Activated CD8-positive, alpha-beta memory T cell treated with anti-CD3 and anti-CD28 coated beads for 36 hours (primary cell): ENCODE measurements around the gene SHLD1. TPM values are rescaled to one million over a fixed set of nuclear protein-coding genes. Genes with fewer than 3 reads are reported as not detected.
"Not testable (repeated sequence)": the region's sequence is repeated elsewhere in the genome, so short reads cannot be mapped to it uniquely, and the experiment has no call there.

Source experiments
- CTCF ChIA-PET: fragments of 350-600 bp; sonication (Branson Sonifier 250); formaldehyde crosslinking; loops from one replicate; lab custom pipeline; 2021; ENCODE audit warnings: antibody characterized with exemption; lab: Charles Lee
- POLR2A ChIA-PET: fragments of 350-600 bp; sonication (Branson Sonifier 250); formaldehyde crosslinking; loops from one replicate; lab custom pipeline; 2021; ENCODE audit warnings: antibody characterized with exemption; lab: Charles Lee
- total RNA-seq, 2 experiments: library from RNA; stranded (reverse); gene quantifications; one replicate each; pipeline ENCODE4 v1.2.3, GENCODE V29; 2021

Gene SHLD1
- total RNA-seq, 2 experiments from 2014 or later: 7.4 to 7.7 TPM

DNA sequence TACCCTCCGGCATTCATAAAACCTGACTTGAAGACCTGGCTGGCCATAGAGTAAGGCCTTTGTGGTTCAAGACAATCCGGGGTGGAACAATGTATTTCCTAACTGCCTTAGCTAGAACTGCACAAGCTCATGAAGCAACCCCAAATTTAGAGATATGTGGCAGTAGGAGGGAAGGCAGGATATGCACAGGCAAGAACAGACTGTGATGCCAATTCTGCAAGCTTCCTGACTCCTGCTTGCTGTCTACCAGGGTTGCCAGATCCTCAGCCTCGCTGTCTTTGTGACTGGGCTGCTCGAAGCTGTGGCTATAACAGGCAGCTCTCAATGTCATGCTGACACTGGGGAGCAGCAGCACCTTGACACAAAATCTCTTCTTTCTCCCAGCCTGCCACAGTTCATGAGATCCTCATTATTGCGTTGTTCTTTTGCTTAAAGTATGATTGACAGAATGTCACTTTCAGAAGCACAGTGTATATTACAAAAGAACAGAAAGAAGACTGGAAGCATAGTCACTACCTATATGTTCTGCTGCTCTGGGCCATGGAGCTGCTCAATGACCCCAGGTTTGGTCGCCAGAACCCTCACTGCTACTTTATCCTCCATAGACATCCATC lies 18.3 kb upstream of the SHLD1 start:
- ChIA-PET POLR2A (no interaction called here), CTCF (interaction anchor here (0.6 kb wide), 1 partner anchor 8 kb away, joined by 3 read pairs; no protein-coding TSS in a partner anchor)

DNA sequence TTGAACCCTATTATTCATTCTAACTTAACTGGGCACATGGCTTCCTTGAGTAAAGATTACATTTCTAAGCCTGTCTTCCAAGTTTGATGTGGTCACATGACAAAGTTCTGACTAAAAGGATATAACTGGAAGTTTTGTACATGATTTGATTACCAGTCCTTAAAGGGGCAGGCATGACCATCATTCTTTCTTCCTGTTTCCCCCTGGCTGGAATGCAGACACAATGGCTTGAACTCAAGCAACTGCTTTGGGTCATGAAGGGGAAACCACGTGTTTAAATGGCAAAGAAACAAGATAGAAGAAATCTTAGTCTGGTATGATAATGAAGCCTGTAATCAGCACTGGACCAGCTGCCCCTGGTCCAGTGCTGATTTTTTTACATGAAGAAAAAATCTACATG lies 15.6 kb upstream of the SHLD1 start:
- ChIA-PET CTCF (interaction anchor here (0.6 kb wide), 1 partner anchor 44 kb away, joined by 4 read pairs; no protein-coding TSS in a partner anchor), POLR2A (no interaction called here)

DNA sequence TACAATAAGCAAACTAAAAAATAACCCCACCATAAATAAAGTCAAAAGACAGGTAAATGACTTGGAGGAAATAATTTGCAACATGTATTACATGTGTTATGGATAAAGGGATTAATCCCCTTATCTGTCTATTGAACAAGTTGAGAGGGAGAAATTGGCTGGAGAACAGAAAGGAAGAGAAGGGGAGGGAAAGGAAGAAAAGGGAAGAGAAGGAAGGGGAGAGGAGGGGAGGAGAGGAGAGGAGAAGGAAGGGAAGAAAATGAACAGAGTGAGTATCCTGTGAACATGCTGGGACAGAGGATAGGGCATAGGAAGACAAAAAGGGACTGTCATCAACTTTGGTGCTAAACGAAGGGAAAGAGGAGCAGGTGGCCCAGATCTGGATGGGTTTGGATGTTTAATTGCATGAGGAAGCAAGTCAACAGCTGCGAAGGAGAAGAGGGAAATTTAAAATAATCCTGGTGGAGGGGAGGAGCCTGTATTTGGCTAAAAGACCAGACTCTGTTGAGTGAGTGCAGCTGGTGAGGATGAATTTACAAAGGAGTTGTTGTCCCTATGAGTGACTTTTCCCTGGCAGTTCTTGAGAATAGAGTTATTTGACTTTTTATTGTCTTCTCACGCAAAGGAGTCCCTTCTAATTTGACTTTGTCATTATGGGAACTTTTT lies 14.2 kb upstream of the SHLD1 start:
- POLR2A ChIA-PET: no interaction called here
- CTCF ChIA-PET: no interaction called here

GRCh38 chr20:5737619-5737953 lies 12.6 kb upstream of the SHLD1 start:
- CTCF ChIA-PET: no interaction called here
- POLR2A ChIA-PET: no interaction called here

DNA sequence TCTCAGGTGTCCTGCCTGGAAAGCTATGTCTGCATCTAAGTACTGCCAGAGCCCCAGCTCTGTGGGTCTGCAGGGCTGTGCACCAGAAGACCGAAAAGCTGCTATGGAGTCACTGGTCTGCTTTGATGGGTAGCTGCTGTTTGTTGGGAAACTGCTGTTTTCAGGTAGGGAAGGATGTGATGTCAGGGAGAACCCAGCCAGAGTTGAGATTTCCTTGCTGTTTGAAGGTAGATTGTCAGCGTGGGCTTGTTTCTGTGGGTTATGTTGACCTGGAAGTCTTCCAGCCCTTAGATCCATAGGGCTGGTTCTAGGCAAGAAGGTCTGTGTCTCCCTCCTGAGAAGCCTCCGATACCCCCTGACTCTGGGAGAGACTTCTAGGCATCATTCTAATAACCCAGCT lies 12.2 kb upstream of the SHLD1 start:
- ChIA-PET POLR2A (no interaction called here), CTCF (no interaction called here)

- CTCF ChIA-PET: interaction anchor here (0.6 kb wide), 1 partner anchor 78 kb away, joined by 4 read pairs; no protein-coding TSS in a partner anchor
- POLR2A ChIA-PET: not testable (repeated sequence)
Measured at GRCh38 chr20:5740643-5741042, 9.6 kb upstream of the SHLD1 start.

DNA sequence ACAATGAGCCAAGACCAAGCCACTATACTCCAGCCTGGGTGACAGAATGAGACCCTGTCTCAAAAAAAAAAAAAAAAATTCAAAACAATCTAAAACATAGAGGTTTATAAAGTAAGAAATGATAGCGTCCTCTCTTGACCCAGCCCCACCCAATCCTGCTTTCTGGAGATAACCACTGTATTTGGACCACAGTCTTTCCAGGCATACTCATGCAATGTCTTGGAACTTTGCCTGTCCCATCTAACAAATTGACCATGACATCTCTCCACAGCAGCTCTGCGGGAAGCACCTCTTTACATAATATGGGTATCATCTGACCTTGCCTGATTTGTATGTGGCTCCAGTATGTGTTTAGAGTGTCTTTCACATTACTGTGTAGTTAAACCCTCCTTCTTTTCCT lies 9.1 kb upstream of the SHLD1 start:
- ChIA-PET CTCF (interaction anchor here (0.6 to 1.3 kb wide), 2 partner anchors 15 to 78 kb away, joined by 4 to 6 read pairs; no protein-coding TSS in a partner anchor), POLR2A (no interaction called here)

DNA sequence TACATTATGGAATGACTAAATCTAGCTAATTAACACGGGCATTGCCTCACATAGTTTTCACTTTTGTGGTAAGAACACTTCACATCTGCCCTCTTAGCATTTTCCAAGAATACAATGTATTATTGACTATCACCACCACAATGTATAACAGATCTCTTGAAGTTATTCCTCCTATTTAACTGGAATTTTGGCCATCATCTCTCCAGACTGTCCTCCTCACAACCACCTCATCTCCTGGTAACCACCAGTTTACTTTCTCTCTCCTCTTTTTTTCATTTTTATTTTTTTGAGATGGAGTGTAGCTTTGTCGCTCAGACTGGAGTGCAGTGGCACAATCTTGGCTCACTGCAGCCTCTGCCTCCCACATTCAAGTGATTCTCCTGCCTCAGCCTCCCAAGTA lies 8.2 kb upstream of the SHLD1 start:
- POLR2A ChIA-PET: no interaction called here
- CTCF ChIA-PET: interaction anchor here (1.3 kb wide), 1 partner anchor 16 kb away, joined by 6 read pairs; no protein-coding TSS in a partner anchor

DNA sequence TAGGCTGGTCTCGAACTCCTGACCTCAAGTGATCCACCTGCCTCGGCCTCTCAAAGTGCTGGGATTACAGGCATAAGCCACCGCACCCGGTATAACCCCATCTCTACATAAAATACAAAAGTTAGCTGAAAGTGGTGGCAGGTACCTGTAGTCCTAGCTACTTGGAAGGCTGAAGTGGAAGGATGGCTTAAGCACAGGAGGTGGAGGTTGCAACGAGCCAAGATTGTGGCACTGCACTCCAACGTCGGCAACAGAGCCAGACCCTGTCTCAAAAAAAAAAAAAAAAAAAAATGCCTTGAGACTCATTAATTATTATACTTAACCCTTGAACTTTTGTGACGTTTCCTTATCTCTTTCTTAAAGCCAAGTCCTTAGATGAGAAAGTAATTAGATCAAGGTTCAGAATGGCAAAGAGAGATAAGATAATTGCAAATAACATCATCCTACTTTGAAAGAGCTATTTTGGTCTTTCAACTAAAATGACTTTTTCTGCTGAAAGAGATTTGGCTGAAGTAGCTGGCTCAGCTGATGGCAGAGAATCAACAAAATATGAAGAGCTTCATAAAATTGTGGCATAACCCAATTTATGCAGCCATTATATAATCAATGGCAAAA lies 4.7 kb upstream of the SHLD1 start:
- POLR2A ChIA-PET: no interaction called here
- CTCF ChIA-PET: no interaction called here

DNA sequence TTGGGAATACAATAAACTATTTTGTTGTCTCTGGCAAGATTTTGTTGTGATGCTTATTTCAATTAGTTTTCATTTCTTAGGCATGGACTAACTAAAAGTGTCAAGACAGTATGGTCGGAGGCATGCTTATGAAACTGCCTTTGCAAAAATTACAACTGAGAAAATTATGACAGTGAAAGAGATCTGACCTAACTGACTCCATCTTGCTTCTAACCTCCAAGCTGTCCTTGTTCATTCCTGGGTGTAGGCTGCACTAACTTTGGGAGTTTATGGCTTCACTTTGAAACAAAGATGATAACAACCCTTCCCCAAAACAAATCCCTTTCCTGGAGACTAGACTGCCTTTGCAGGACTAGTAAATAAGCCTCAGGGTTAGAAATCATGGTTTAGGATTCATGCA lies 4.1 kb upstream of the SHLD1 start:
- POLR2A ChIA-PET: no interaction called here
- CTCF ChIA-PET: no interaction called here

DNA sequence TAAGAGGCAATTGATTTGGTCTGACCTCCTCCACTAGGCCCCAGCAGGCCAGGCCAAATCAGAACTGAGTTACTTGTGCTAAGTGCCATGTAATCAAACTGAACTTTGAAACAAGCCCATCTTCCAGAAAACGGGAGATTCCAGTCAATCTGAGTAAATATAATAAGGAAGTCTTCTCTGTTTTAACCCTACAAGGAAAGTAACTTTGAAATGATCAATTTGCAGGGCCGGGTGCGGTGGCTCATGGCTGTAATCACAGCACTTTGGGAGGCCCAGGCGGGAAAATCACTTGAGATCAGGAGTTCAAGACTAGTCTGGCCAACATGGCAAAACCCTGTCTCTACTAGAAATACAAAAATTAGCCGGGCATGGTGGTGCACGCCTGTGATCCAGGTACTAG lies 2.0 kb upstream of the SHLD1 start:
- POLR2A ChIA-PET: no interaction called here
- CTCF ChIA-PET: no interaction called here

GRCh38 chr20:5749512-5749951 lies 669 bp upstream of the SHLD1 start:
- POLR2A ChIA-PET, CTCF ChIA-PET: not testable (repeated sequence)

DNA sequence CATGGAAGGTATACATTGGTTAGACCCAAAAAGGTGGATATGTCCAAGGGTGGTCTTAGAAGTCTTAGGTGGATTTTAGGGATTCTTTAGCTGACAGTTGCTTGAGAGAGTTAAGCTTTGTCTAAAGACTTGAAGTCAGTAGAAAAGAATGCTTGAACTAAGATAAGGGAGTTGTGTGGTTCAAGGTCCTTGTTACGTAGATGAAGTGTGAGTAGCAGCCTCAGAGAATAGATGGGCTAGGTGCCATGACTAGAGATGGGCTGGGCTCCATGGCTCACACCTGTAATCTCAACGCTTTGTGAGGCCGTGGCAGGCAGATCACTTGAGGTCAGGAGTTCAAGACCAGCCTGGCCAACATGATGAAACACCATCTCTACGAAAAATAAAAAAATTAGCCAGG lies 1.7 kb downstream of the SHLD1 start:
- CTCF ChIA-PET: interaction anchor here (0.6 kb wide), 1 partner anchor 149 kb away, joined by 5 read pairs; no protein-coding TSS in a partner anchor
- POLR2A ChIA-PET: no interaction called here

DNA sequence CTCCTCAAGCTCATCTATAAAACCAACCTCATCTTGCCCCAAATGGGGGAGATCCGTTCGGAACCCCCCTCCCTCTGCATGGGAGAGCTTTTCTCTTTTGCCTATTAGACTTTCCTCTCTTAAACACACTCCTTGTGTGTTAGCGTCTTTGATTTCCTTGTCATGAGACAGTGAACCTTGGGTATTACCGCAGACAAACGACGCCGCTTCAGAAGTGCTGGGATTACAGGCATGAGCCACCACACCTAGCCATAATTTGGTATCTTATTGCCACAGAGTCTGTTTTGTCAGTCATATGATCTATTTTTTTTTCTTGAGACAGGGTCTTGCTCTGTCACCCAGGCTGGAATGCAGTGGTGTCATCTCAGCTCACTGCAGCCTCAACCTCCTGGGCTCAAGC lies 3.6 kb downstream of the SHLD1 start:
- POLR2A ChIA-PET: no interaction called here
- CTCF ChIA-PET: no interaction called here

GRCh38 chr20:5757949-5758348 lies 7.7 kb downstream of the SHLD1 start:
- ChIA-PET POLR2A (no interaction called here), CTCF (no interaction called here)

- POLR2A ChIA-PET: no interaction called here
- CTCF ChIA-PET: no interaction called here
Measured at GRCh38 chr20:5766085-5766764, 16.0 kb downstream of the SHLD1 start.

DNA sequence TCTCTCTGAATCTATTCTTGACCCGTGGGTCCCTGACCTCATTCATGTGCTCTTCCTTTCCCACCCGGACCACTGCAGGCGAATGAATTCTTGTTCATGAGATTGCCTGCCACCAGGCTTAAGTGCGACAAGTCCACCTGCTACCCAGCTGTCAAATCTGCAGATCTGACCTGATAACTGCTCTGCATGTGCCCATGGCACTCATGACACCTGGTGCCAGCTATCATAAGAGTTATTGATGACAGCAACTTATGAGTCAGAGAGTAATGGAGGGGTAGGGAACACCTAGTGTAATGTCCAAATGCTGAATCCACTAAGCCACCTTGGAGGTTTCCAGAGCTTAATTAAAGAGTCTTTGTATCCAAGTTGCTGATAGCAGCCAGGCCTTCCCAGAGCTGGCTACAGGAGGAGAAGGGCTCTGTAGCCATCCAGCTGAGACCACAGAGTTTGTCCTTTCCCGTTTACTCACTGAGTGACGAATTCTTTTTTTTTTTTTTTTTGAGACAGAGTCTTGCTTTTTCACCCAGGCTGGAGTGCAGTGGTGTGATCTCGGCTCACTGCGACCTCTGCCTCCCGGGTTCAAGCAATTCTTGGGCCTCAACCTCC lies 17.4 kb downstream of the SHLD1 start:
- CTCF ChIA-PET: no interaction called here
- POLR2A ChIA-PET: no interaction called here

DNA sequence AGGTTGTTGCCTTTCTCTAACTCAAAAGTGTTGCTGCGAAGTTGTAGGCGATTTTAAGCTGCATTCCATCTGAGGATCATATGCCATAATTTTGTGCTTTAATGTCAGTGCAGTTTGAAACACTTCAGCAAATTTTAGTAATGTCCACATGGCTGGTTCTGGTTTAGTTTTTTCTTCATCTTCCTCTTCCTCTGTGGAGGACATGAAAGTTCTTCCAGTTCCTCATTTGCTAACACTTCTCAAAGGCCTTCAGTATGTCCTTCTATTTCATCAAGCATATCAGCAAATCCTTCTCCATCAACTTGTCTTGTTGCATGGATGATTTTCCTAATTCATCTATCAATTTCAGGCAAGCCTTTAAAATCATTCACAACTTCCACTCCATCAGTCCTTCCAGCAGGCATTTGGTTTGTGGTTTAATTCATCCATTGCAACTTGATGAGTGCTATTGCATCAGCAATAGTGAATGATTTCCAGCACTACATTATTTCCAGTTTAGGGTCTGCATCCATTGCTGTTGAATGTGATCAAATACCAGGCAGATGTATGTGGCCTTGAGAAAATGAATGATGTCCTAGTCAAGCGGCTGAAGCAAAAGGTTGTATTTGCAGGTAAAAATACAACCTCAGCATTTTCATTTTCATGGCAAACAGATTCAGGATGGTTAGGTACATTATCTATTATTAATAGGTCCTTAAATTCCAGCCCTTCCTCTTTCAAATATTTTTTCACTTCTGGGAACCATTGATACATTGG lies 20.2 kb downstream of the SHLD1 start:
- CTCF ChIA-PET: no interaction called here
- POLR2A ChIA-PET: no interaction called here

GRCh38 chr20:5770987-5771318 lies 20.8 kb downstream of the SHLD1 start:
- POLR2A ChIA-PET: no interaction called here
- CTCF ChIA-PET: no interaction called here
